Activated naive CD8-positive, alpha-beta T cell treated with anti-CD3 and anti-CD28 coated beads for 36 hours (primary cell): ENCODE data around the gene GPR141. TPM values are rescaled to one million over a fixed set of nuclear protein-coding genes. Genes with fewer than 3 reads are reported as not detected.

Experiments used
- DNase-seq: peaks from one replicate; pipeline ENCODE4 v3.0.0; 2021
- H3K27ac Mint-ChIP-seq: one replicate; pipeline ENCODE4 v1.8.0; 2022; ENCODE audit warnings: mild to moderate bottlenecking, moderate library complexity, mixed read lengths
- H3K27me3 Mint-ChIP-seq: one replicate; pipeline ENCODE4 v1.8.0; 2022; ENCODE audit warnings: mild to moderate bottlenecking, mixed read lengths
- H3K36me3 Mint-ChIP-seq: one replicate; pipeline ENCODE4 v1.8.0; 2021; ENCODE audit warnings: mild to moderate bottlenecking, mixed read lengths
- H3K4me1 Mint-ChIP-seq: one replicate; pipeline ENCODE4 v1.8.0; 2021; ENCODE audit warnings: mixed read lengths
- H3K4me3 Mint-ChIP-seq: one replicate; pipeline ENCODE4 v1.8.0; 2022; ENCODE audit warnings: mild to moderate bottlenecking, moderate library complexity, mixed read lengths
- H3K9me3 Mint-ChIP-seq: one replicate; pipeline ENCODE4 v1.8.0; 2022; ENCODE audit warnings: mixed read lengths
- total RNA-seq, 2 experiments: library from RNA; stranded (reverse); gene quantifications; one replicate each; pipeline ENCODE4 v1.2.3, GENCODE V29; 2021

GPR141 gene
- total RNA-seq, 2 experiments from 2014 or later = not detected

DNA sequence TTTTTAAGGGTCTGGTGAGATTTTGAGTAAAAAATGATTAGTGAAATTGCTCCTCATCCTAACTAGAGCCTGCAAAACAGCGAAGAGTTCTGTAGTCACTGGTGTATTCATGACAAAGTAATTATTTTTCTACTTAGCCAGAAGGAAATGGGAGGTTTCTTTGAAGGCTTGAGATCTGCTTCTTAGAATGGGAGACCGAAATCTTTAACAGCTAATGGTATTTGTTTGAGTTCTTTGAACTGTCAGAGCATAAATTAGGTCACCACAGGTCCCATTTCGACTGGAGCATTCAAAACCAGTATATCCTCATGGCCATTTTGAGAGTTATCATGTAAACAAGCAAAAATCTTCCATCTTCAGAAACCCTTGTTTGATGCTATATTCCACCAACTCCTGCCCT is 87.8 kb downstream of the GPR141 start:
- Mint-ChIP-seq H3K4me3 (no peak overlapping the region), H3K36me3 (no peaks in the 10 kb centered on the region), H3K9me3 (peaks cover 12% of the 10 kb centered on the region), H3K27ac (no peak overlapping the region), H3K27me3 (no peaks in the 10 kb centered on the region), H3K4me1 (peaks cover 4% of the 10 kb centered on the region)
- DNase-seq = no peak

DNA sequence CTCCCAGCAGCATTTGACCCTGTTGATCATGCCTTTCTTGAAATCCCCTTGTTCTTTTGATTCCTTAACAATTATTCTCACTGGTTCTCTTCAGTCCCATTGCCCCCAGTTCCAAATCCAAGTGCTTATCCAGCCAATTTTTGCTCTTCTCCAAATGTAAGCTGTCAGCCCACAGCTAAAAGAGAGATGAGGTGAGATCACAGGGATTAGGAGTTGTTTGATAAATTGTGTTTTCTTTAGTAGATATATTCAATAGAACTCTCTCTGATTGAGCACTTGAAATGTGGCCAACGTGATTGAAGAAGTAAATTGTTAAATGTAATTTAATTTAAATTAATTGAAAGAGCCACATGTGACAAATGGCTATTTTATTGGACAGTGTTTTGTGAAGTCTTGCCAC is 88.2 kb downstream of the GPR141 start:
- peaks cover 16% of the 10 kb centered on the region for H3K9me3 Mint-ChIP-seq

DNA sequence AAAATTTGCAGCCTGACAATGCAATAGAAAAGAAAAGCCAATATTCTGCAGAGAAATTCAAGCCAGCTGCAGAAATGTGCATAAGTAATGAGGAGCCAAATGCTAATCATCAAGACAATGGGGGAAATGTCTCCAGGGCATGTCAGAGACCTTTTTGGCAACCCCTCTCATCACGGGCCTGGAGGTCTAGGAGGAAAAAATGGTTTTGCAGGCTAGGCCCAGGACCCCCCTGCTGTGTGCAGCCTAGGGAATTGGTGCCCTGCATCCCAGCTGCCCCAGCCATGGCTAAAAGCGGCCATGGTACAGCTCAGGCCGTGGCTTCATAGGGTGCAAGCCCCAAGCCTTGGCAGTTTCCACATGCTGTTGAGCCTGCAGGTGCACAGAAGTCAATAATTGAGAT is 92.4 kb downstream of the GPR141 start:
- H3K27me3 Mint-ChIP-seq = no peaks in the 10 kb centered on the region
- no peaks in the 10 kb centered on the region for H3K4me1 Mint-ChIP-seq
- no peak for DNase-seq
- H3K36me3 Mint-ChIP-seq = no peaks in the 10 kb centered on the region
- no peak overlapping the region for H3K4me3 Mint-ChIP-seq
- peaks cover 28% of the 10 kb centered on the region for H3K9me3 Mint-ChIP-seq
- no peak overlapping the region for H3K27ac Mint-ChIP-seq

More for the DNA sequence above, 88.2 kb downstream of the GPR141 start:
- Mint-ChIP-seq H3K27ac (no peak overlapping the region), H3K27me3 (no peaks in the 10 kb centered on the region), H3K36me3 (no peaks in the 10 kb centered on the region), H3K4me1 (no peaks in the 10 kb centered on the region), H3K4me3 (no peak overlapping the region)
- DNase-seq = no peak

DNA sequence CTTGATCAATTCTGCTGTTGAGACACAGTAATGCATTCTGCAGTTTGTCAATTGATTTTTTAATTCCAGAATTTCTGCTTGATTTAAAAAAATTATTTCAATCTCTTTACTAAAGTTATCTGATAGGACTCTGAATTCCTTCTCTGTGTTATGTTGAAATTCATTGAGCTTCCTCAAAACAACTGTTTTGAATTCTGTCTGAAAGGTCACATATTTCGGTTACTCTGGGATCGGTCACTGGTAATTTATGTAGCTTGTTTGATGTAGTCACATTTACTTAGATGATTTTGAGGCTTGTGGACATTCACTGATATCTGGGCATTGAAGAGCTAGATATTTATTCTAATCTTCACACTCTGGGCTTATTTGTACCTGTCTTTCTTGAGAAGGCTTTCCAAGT is 97.6 kb downstream of the GPR141 start:
- no peak overlapping the region for H3K4me3 Mint-ChIP-seq
- peaks cover 17% of the 10 kb centered on the region for H3K9me3 Mint-ChIP-seq
- no peaks in the 10 kb centered on the region for H3K27me3 Mint-ChIP-seq
- no peaks in the 10 kb centered on the region for H3K4me1 Mint-ChIP-seq
- DNase-seq = no peak
- H3K36me3 Mint-ChIP-seq = no peaks in the 10 kb centered on the region
- H3K27ac Mint-ChIP-seq = no peak overlapping the region

DNA sequence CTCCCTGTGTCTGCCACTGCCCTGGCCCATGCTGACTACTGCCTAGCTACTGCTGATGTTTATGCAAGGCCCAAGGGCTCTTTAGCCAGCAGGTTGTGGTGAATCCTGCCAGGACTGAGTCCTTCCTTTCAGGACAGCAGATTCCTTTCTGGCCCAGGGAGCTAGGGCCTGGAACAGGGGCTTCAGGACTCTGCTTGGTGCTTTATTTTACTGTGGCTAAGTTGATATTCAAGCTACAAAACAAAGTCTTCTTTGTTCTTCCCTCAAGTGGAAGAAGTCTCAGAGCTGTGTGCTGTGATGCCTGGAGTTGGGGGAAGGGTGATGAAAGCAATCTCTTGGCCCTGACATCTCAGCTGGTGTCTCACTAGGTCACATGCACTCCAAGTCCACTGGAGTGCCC is 98.6 kb downstream of the GPR141 start:
- Mint-ChIP-seq H3K9me3 (peaks cover 10% of the 10 kb centered on the region), H3K27ac (no peak overlapping the region), H3K4me1 (peaks cover 4% of the 10 kb centered on the region), H3K36me3 (no peaks in the 10 kb centered on the region), H3K4me3 (no peak overlapping the region), H3K27me3 (no peaks in the 10 kb centered on the region)
- no peak for DNase-seq

DNA sequence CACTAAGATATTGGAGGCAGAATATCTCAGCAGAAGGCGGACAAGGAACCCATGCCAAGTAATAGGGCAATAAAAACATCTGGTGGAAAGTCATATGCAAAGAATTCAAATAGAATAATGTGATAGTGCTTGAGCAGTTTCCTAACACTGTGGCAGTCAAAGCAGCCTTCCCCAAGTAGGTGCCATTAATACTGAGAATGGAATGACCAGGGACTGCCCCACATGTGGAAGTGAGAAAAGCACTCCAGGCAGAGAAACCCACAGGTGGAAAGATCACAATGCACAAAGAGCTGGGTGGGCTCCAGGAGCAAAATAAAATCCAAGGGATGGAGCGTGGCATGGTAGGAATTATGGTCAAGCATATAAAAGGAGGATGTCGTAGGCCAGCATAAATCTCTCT is 100.4 kb downstream of the GPR141 start:
- H3K36me3 Mint-ChIP-seq = no peaks in the 10 kb centered on the region
- no peak overlapping the region for H3K27ac Mint-ChIP-seq
- H3K27me3 Mint-ChIP-seq = no peaks in the 10 kb centered on the region
- H3K9me3 Mint-ChIP-seq = no peaks in the 10 kb centered on the region
- H3K4me3 Mint-ChIP-seq = no peak overlapping the region
- peaks cover 4% of the 10 kb centered on the region for H3K4me1 Mint-ChIP-seq
- DNase-seq = no peak

DNA sequence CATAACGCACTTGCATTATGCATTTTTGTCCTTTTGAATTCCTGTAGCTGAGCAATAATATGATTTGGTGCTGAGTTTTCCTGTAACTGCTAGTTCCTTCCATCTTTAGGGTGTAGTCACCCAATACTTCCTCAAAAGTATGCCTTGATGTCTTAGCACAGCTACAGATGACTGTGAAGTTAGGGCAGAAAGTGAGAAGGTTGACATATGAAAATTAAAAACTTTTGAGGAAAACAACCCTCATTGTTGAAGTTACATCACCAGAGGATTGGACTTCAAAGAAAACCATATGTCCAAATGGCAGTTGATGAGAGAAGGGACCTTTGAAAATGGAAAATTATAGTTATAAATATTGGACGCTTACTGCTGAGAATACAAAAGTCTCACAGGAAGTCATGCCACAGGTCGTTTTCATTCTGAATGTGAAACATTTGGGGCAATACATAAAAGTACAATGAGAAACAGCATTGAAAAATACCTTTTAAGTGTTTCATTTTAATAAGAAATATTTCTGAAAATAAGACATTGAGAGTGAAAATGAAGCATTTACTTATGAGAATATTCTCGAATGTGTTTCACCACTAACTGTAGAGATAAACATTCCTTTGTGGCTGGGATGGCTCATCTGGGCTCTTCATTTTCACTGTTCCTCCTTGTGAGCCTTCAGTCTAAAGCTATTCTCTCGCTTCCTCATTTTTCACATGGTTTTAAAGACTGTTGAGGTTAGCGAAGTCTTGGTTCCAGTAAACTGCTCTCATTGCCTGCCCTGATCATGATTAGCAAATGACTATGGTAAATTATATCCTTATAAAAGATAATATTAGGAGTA is 103.4 kb downstream of the GPR141 start:
- H3K4me3 Mint-ChIP-seq = no peak overlapping the region
- H3K9me3 Mint-ChIP-seq = no peaks in the 10 kb centered on the region
- DNase-seq = no peak
- H3K36me3 Mint-ChIP-seq = no peaks in the 10 kb centered on the region
- peak overlapping the region; percentile 68 for H3K27ac Mint-ChIP-seq
- no peaks in the 10 kb centered on the region for H3K27me3 Mint-ChIP-seq
- peaks cover 4% of the 10 kb centered on the region for H3K4me1 Mint-ChIP-seq

Other genes with a start within 250 kb of the GPR141 start
- 10 to 100 TPM; 68.0 to 74.4 TPM for gene ELMO1, start 234.9 kb upstream of the GPR141 start, total RNA-seq
- not detected for gene NME8, start 164.8 kb downstream of the GPR141 start, total RNA-seq
- not detected for gene SFRP4, start 233.1 kb downstream of the GPR141 start, total RNA-seq
- 1 to 10 TPM; 1.8 to 2.6 TPM for gene EPDR1, start 236.9 kb downstream of the GPR141 start, total RNA-seq